Right forelimb (tissue), 1 donor: ENCODE data around the gene PDGFD.
"Not testable (repeated sequence)": the region's sequence is repeated elsewhere in the genome, so short reads cannot be mapped to it uniquely, and the experiment has no call there.

Experiments
- DNase-seq: peaks from one replicate; pipeline ENCODE4 v3.0.0-alpha.2; 2018

Gene PDGFD

GRCh38 chr11:104049116-104049515, 114.8 kb downstream of the PDGFD start:
- no peak for DNase-seq

- not testable (repeated sequence) for DNase-seq
These were observed 117.1 kb downstream of the PDGFD start for GRCh38 chr11:104046858-104047257.

- DNase-seq, result no peak
These were observed 117.6 kb downstream of the PDGFD start for GRCh38 chr11:104046331-104046730.

- DNase-seq, result no peak
These were observed 120.2 kb downstream of the PDGFD start for GRCh38 chr11:104043678-104044239.

GRCh38 chr11:104043142-104043541, 120.8 kb downstream of the PDGFD start:
- no peak for DNase-seq

GRCh38 chr11:104041792-104042191, 122.2 kb downstream of the PDGFD start:
- DNase-seq, result no peak

- DNase-seq, result no peak
These were observed 127.0 kb downstream of the PDGFD start for GRCh38 chr11:104036995-104037394.

GRCh38 chr11:104036588-104036987, 127.4 kb downstream of the PDGFD start, which contains the start of gene DDI1:
Gene DDI1, plus strand, starts transcription at chr11:104036640. Its CDS starts 183 bp downstream, at chr11:104036823.
- DNase-seq, result no peak

GRCh38 chr11:104033561-104033960, 130.4 kb downstream of the PDGFD start:
- no peak for DNase-seq

- DNase-seq, result no peak
These were observed 130.8 kb downstream of the PDGFD start for GRCh38 chr11:104033134-104033533.

- no peak for DNase-seq
These were observed 135.3 kb downstream of the PDGFD start for GRCh38 chr11:104028476-104029263.

GRCh38 chr11:104024572-104024971, 139.4 kb downstream of the PDGFD start:
- DNase-seq, result no peak

- no peak for DNase-seq
These were observed 148.1 kb downstream of the PDGFD start for GRCh38 chr11:104015649-104016415.

GRCh38 chr11:104011044-104011443, 152.9 kb downstream of the PDGFD start:
- DNase-seq, result no peak

GRCh38 chr11:104009744-104010143, 154.2 kb downstream of the PDGFD start:
- DNase-seq, result no peak

GRCh38 chr11:104005234-104005855, 158.6 kb downstream of the PDGFD start:
- DNase-seq, result no peak

- no peak for DNase-seq
These were observed 160.5 kb downstream of the PDGFD start for GRCh38 chr11:104003491-104003890.

GRCh38 chr11:104001561-104002056, 162.3 kb downstream of the PDGFD start:
- no peak for DNase-seq

- DNase-seq, result no peak
These were observed 163.1 kb downstream of the PDGFD start for GRCh38 chr11:104000798-104001197.

GRCh38 chr11:103998826-103999508, 165.0 kb downstream of the PDGFD start:
- no peak for DNase-seq

- no peak for DNase-seq
These were observed 166.9 kb downstream of the PDGFD start for GRCh38 chr11:103997082-103997481.

- DNase-seq, result no peak
These were observed 168.1 kb downstream of the PDGFD start for GRCh38 chr11:103995896-103996295.
